ENCODE results near the gene C8G.

DNA sequence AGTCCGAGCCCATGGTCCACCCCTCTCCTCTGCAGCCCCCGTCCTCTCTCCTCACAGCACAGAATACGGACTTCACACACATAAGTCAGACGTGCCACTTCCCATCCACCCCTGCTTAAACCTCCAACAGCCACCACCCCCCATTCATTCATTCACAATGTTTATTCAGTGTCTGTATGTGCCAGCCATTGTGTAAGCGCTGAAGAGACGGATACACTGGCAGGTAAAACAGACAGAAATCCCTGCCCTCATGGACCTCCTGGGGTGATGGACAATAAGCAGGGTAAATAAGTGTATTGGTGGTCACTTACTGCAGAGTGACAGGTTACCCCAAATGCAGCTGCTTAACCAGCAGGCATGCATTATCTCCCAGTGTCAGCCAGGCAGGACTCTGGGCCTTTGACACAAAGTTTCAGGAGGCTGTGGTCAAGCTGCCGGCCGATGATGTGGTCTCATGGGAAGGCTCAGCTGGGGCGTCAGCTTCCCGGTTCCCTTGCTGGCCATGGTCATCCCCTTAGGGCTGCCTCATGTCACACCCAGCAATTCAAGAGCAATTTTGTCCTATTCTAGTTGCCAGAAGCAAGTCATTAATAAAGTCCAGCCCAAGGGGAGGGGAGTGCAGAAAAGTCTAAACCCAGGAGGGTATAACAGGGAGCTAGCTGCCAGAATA is 45.3 kb downstream of the C8G start:
- no peak for TF ChIP-seq POLR2A (IDR thresholded peaks at IDR 0.05)
- TF ChIP-seq, protein P1, sequence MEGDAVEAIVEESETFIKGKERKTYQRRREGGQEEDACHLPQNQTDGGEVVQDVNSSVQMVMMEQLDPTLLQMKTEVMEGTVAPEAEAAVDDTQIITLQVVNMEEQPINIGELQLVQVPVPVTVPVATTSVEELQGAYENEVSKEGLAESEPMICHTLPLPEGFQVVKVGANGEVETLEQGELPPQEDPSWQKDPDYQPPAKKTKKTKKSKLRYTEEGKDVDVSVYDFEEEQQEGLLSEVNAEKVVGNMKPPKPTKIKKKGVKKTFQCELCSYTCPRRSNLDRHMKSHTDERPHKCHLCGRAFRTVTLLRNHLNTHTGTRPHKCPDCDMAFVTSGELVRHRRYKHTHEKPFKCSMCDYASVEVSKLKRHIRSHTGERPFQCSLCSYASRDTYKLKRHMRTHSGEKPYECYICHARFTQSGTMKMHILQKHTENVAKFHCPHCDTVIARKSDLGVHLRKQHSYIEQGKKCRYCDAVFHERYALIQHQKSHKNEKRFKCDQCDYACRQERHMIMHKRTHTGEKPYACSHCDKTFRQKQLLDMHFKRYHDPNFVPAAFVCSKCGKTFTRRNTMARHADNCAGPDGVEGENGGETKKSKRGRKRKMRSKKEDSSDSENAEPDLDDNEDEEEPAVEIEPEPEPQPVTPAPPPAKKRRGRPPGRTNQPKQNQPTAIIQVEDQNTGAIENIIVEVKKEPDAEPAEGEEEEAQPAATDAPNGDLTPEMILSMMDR (IDR thresholded peaks at IDR 0.05), result no peak

Data from prostate gland (tissue), 2 donors.